ENCODE data around the gene BLMH. TPM values are rescaled to one million over a fixed set of nuclear protein-coding genes. Genes with fewer than 3 reads are reported as not detected.

BLMH gene
- total RNA-seq, 1 donor, result 39.8 TPM

GRCh38 chr17:30256756-30257506 lies 34.8 kb downstream of the BLMH start:
- Histone ChIP-seq H3K27me3 (ENCODE audit: insufficient read depth, low read length) (no peaks in the 10 kb centered on the region), H3K4me1 (ENCODE audit: insufficient read depth, low read length) (peaks cover 14% of the 10 kb centered on the region), H3K4me3 (ENCODE audit: insufficient read depth, low read length) (no peak overlapping the region), H3K36me3 (ENCODE audit: insufficient read depth, low read length) (peaks cover 18% of the 10 kb centered on the region), H3K79me2 (ENCODE audit: insufficient read depth, low read length) (no peaks in the 10 kb centered on the region), H3K9me3 (ENCODE audit: low read depth, low read length) (no peaks in the 10 kb centered on the region), H4K20me1 (ENCODE audit: insufficient read depth, low read length) (no peaks in the 10 kb centered on the region), H3K4me2 (ENCODE audit: insufficient read depth, low read length) (no peak overlapping the region), H2AFZ (ENCODE audit: low read length) (no peak overlapping the region), H3K27ac (ENCODE audit: low read depth, low read length) (peak overlapping the region; percentile 9)
- TF ChIP-seq, protein P1, sequence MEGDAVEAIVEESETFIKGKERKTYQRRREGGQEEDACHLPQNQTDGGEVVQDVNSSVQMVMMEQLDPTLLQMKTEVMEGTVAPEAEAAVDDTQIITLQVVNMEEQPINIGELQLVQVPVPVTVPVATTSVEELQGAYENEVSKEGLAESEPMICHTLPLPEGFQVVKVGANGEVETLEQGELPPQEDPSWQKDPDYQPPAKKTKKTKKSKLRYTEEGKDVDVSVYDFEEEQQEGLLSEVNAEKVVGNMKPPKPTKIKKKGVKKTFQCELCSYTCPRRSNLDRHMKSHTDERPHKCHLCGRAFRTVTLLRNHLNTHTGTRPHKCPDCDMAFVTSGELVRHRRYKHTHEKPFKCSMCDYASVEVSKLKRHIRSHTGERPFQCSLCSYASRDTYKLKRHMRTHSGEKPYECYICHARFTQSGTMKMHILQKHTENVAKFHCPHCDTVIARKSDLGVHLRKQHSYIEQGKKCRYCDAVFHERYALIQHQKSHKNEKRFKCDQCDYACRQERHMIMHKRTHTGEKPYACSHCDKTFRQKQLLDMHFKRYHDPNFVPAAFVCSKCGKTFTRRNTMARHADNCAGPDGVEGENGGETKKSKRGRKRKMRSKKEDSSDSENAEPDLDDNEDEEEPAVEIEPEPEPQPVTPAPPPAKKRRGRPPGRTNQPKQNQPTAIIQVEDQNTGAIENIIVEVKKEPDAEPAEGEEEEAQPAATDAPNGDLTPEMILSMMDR (IDR thresholded peaks at IDR 0.05; ENCODE audit: extremely low read depth, low read depth, low read length), result no peak
- DNase-seq (ENCODE audit: insufficient read length, low spot score, missing footprints), result peak; percentile 69

- H3K4me1 ChIP-seq (ENCODE audit: insufficient read depth, low read length), result peaks cover 17% of the 10 kb centered on the region
- H3K9me3 ChIP-seq (ENCODE audit: low read depth, low read length), result no peaks in the 10 kb centered on the region
- no peaks in the 10 kb centered on the region for H3K79me2 ChIP-seq (ENCODE audit: insufficient read depth, low read length)
- H4K20me1 ChIP-seq (ENCODE audit: insufficient read depth, low read length), result no peaks in the 10 kb centered on the region
- H3K27ac ChIP-seq (ENCODE audit: low read depth, low read length), result no peak overlapping the region
- no peaks in the 10 kb centered on the region for H3K27me3 ChIP-seq (ENCODE audit: insufficient read depth, low read length)
- TF ChIP-seq, protein P1 (IDR thresholded peaks at IDR 0.05; ENCODE audit: extremely low read depth, low read depth, low read length), result no peak
- peaks cover 17% of the 10 kb centered on the region for H3K36me3 ChIP-seq (ENCODE audit: insufficient read depth, low read length)
- DNase-seq (ENCODE audit: insufficient read length, low spot score, missing footprints), result no peak
- no peak overlapping the region for H2AFZ ChIP-seq (ENCODE audit: low read length)
- no peak overlapping the region for H3K4me3 ChIP-seq (ENCODE audit: insufficient read depth, low read length)
- H3K4me2 ChIP-seq (ENCODE audit: insufficient read depth, low read length), result no peak overlapping the region
These were observed 37.6 kb downstream of the BLMH start for GRCh38 chr17:30254150-30254549.

- no peaks in the 10 kb centered on the region for H3K9me3 ChIP-seq (ENCODE audit: low read depth, low read length)
- H4K20me1 ChIP-seq (ENCODE audit: insufficient read depth, low read length), result no peaks in the 10 kb centered on the region
- no peak overlapping the region for H3K27ac ChIP-seq (ENCODE audit: low read depth, low read length)
- H3K27me3 ChIP-seq (ENCODE audit: insufficient read depth, low read length), result no peaks in the 10 kb centered on the region
- H2AFZ ChIP-seq (ENCODE audit: low read length), result no peak overlapping the region
- peaks cover 14% of the 10 kb centered on the region for H3K4me1 ChIP-seq (ENCODE audit: insufficient read depth, low read length)
- H3K79me2 ChIP-seq (ENCODE audit: insufficient read depth, low read length), result no peaks in the 10 kb centered on the region
- no peak overlapping the region for H3K4me2 ChIP-seq (ENCODE audit: insufficient read depth, low read length)
- H3K36me3 ChIP-seq (ENCODE audit: insufficient read depth, low read length), result peaks cover 19% of the 10 kb centered on the region
- TF ChIP-seq, protein P1 (IDR thresholded peaks at IDR 0.05; ENCODE audit: extremely low read depth, low read depth, low read length), result no peak
- no peak for DNase-seq (ENCODE audit: insufficient read length, low spot score, missing footprints)
- no peak overlapping the region for H3K4me3 ChIP-seq (ENCODE audit: insufficient read depth, low read length)
These were observed 38.4 kb downstream of the BLMH start for GRCh38 chr17:30253312-30253711.

DNA sequence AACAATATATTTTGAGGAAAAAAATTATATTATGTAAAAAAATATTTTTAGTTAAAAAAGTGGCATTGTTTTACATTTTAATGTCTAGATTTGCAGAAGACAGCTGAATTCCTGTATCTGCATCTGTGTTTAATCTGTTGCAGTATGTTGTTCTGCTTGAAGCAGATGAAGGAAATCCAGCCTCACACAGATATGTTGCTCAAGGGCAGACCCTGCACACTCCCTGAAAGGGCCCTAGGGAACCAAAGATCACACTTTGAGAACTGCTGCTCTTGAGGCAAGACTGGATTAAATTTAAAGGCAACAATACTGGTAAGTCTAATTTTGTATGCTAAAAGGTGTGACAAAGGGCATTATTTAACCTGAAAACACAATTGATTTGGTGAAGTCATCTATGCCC lies 39.8 kb downstream of the BLMH start:
- H3K4me1 ChIP-seq (ENCODE audit: insufficient read depth, low read length), result peaks cover 11% of the 10 kb centered on the region
- no peaks in the 10 kb centered on the region for H3K9me3 ChIP-seq (ENCODE audit: low read depth, low read length)
- H4K20me1 ChIP-seq (ENCODE audit: insufficient read depth, low read length), result no peaks in the 10 kb centered on the region
- no peaks in the 10 kb centered on the region for H3K27me3 ChIP-seq (ENCODE audit: insufficient read depth, low read length)
- H3K27ac ChIP-seq (ENCODE audit: low read depth, low read length), result no peak overlapping the region
- H3K79me2 ChIP-seq (ENCODE audit: insufficient read depth, low read length), result no peaks in the 10 kb centered on the region
- H3K4me2 ChIP-seq (ENCODE audit: insufficient read depth, low read length), result no peak overlapping the region
- no peak overlapping the region for H2AFZ ChIP-seq (ENCODE audit: low read length)
- peaks cover 23% of the 10 kb centered on the region for H3K36me3 ChIP-seq (ENCODE audit: insufficient read depth, low read length)
- DNase-seq (ENCODE audit: insufficient read length, low spot score, missing footprints), result no peak
- no peak overlapping the region for H3K4me3 ChIP-seq (ENCODE audit: insufficient read depth, low read length)
- TF ChIP-seq, protein P1 (IDR thresholded peaks at IDR 0.05; ENCODE audit: extremely low read depth, low read depth, low read length), result no peak

All from osteoblast (primary cell).